Upper lobe of left lung (tissue), 4 donors: Measurements from ENCODE around the gene CA9.

ENCODE experiments used
- CTCF ChIP-seq, 6 experiments: fragments of 450-650 bp in 4 of 6; fragments of 200-600 bp in 2 of 6; sonication (generic) in 2 of 6; IDR thresholded peaks; one replicate each; pipeline ENCODE4 v1.5.1; 2016 to 2019; ENCODE audit warnings: antibody characterized with exemption in 6 of 6
- EP300 ChIP-seq, 4 donors: sonication (generic); formaldehyde crosslinking; IDR thresholded peaks; one replicate each; pipeline ENCODE4 v1.5.1; 2017; ENCODE audit warnings: antibody characterized with exemption in 4 of 4, control low read depth in 2 of 4
- POLR2A ChIP-seq, 4 donors: fragments of 450-650 bp; IDR thresholded peaks; one replicate each; pipeline ENCODE4 v1.5.1; 2016 to 2017; ENCODE audit warnings: antibody characterized with exemption in 4 of 4, mild to moderate bottlenecking in 2 of 4

- TF ChIP-seq CTCF (IDR thresholded peaks at IDR 0.05) (no peak), POLR2A (IDR thresholded peaks at IDR 0.05) (no peak), EP300 (IDR thresholded peaks at IDR 0.05) (no peak)
These were observed 14.8 kb upstream of the CA9 start for GRCh38 chr9:35658968-35659220.
